HL-60 (cell line): ENCODE data around the gene EFNA4.
A peak's percentile ranks its signal among the peaks of the same experiment; 100 is the strongest.

Source experiments
- DNase-seq, 2 experiments: peaks; one replicate each; pipeline ENCODE4 v3.0.0-alpha.2; 2010 to 2020; ENCODE audit warnings: low read depth in 1 of 2, low spot score in 1 of 2
- H3K27ac ChIP-seq: fragments of 250-450 bp; sonication (Bioruptor Pico); replicated peaks from 2 replicates; pipeline ENCODE4 v1.5.1; 2020; ENCODE audit warnings: mild to moderate bottlenecking, moderate library complexity
- H3K27me3 ChIP-seq: fragments of 250-450 bp; sonication (Bioruptor Pico); 2 replicates; pipeline ENCODE4 v1.5.1; 2021; ENCODE audit warnings: mild to moderate bottlenecking, moderate library complexity; ENCODE audit not compliant: insufficient read depth, poor library complexity, severe bottlenecking
- H3K4me3 ChIP-seq: replicated peaks from 2 replicates; pipeline ENCODE4 v1.5.1; 2011; ENCODE audit warnings: mild to moderate bottlenecking, control low read depth, low read length; ENCODE audit not compliant: insufficient read depth
- GABPA ChIP-seq: IDR thresholded peaks from 2 replicates; pipeline ENCODE4 v1.6.1; 2012; ENCODE audit warnings: low read depth
- POLR2AphosphoS5 ChIP-seq: IDR thresholded peaks from 2 replicates; pipeline ENCODE4 v1.6.1; 2012; ENCODE audit warnings: low read depth
- SPI1 ChIP-seq: IDR thresholded peaks from 2 replicates; pipeline ENCODE4 v1.6.1; 2012; ENCODE audit warnings: low read depth, mild to moderate bottlenecking, borderline replicate concordance
- TF ChIP-seq, protein P1 (sequence below): IDR thresholded peaks from 2 replicates; pipeline ENCODE4 v1.6.1; 2012; ENCODE audit warnings: low read depth; ENCODE audit not compliant: insufficient replicate concordance
- TF ChIP-seq, protein P2 (sequence below): IDR thresholded peaks from one replicate; pipeline ENCODE4 v1.5.1; 2011; ENCODE audit warnings: low read length, control low read depth, inconsistent platforms; ENCODE audit not compliant: insufficient read depth

The EFNA4 gene

DNA sequence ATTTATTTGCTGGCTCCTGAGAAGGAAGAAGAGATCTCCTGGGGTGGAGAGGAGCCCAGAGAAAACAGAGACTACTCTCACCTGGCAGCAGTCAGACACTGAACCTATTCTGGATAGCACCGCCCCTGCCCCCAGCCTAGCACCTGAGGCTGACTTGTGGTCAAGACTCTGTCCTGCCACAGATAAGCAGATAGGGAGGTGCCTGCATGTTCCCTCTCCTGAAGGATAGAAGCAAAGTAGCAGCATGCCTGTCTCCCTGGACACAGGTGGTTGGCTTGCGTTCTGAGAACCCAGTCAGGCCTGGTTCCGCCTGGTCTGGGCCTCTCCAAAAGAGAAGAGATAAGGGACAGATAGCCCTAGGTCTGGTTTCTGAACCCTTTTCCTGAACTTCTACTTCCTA, 13.8 kb downstream of the EFNA4 start:
- DNase-seq: no peak
- H3K27me3 ChIP-seq: peaks cover 35% of the 10 kb centered on the region
- TF ChIP-seq, protein P1, sequence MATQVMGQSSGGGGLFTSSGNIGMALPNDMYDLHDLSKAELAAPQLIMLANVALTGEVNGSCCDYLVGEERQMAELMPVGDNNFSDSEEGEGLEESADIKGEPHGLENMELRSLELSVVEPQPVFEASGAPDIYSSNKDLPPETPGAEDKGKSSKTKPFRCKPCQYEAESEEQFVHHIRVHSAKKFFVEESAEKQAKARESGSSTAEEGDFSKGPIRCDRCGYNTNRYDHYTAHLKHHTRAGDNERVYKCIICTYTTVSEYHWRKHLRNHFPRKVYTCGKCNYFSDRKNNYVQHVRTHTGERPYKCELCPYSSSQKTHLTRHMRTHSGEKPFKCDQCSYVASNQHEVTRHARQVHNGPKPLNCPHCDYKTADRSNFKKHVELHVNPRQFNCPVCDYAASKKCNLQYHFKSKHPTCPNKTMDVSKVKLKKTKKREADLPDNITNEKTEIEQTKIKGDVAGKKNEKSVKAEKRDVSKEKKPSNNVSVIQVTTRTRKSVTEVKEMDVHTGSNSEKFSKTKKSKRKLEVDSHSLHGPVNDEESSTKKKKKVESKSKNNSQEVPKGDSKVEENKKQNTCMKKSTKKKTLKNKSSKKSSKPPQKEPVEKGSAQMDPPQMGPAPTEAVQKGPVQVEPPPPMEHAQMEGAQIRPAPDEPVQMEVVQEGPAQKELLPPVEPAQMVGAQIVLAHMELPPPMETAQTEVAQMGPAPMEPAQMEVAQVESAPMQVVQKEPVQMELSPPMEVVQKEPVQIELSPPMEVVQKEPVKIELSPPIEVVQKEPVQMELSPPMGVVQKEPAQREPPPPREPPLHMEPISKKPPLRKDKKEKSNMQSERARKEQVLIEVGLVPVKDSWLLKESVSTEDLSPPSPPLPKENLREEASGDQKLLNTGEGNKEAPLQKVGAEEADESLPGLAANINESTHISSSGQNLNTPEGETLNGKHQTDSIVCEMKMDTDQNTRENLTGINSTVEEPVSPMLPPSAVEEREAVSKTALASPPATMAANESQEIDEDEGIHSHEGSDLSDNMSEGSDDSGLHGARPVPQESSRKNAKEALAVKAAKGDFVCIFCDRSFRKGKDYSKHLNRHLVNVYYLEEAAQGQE: no peak
- no peak for TF ChIP-seq POLR2AphosphoS5
- TF ChIP-seq, protein P2, sequence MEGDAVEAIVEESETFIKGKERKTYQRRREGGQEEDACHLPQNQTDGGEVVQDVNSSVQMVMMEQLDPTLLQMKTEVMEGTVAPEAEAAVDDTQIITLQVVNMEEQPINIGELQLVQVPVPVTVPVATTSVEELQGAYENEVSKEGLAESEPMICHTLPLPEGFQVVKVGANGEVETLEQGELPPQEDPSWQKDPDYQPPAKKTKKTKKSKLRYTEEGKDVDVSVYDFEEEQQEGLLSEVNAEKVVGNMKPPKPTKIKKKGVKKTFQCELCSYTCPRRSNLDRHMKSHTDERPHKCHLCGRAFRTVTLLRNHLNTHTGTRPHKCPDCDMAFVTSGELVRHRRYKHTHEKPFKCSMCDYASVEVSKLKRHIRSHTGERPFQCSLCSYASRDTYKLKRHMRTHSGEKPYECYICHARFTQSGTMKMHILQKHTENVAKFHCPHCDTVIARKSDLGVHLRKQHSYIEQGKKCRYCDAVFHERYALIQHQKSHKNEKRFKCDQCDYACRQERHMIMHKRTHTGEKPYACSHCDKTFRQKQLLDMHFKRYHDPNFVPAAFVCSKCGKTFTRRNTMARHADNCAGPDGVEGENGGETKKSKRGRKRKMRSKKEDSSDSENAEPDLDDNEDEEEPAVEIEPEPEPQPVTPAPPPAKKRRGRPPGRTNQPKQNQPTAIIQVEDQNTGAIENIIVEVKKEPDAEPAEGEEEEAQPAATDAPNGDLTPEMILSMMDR: no peak
- TF ChIP-seq GABPA: no peak
- TF ChIP-seq SPI1: no peak
- no peak overlapping the region for H3K4me3 ChIP-seq
- H3K27ac ChIP-seq: no peak overlapping the region

DNA sequence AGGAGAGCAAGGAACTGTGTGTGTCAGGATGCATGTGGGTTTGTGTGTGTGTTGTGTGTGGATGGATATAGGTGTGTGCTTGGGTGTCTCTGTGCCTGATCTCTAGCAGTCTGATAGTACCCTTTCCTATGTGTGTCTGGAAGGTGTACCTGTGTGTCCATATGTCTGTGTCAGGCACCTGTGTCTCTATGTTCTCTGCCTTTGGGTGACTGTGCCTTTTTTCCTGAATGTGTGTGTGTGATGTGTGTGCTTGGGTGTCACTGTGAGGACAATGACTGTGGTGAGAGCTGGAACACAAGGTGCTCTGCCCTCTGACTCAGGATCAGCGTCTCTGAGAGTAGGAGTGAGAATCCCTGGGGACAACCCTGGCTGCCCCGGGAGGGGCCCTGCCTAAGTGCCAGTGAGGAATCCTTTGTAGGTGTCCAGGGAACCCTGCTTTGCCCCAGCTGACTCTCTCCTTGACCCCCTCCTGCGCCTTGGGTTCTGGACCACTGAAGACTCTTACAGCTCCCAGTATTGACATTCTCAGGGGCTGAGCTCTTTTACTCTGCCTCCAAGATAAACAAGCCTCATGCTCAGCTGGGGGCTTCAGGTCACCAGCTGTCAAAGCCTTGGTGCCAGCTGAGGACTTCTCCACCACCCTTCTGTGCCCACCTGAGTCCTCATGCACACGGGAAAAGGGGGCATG, 14.4 kb downstream of the EFNA4 start:
- peaks cover 39% of the 10 kb centered on the region for H3K27me3 ChIP-seq
- DNase-seq: no peak
- no peak overlapping the region for H3K4me3 ChIP-seq
- no peak overlapping the region for H3K27ac ChIP-seq
- TF ChIP-seq, protein P2: no peak
- TF ChIP-seq POLR2AphosphoS5: no peak
- TF ChIP-seq, protein P1: no peak
- no peak for TF ChIP-seq GABPA
- no peak for TF ChIP-seq SPI1

DNA sequence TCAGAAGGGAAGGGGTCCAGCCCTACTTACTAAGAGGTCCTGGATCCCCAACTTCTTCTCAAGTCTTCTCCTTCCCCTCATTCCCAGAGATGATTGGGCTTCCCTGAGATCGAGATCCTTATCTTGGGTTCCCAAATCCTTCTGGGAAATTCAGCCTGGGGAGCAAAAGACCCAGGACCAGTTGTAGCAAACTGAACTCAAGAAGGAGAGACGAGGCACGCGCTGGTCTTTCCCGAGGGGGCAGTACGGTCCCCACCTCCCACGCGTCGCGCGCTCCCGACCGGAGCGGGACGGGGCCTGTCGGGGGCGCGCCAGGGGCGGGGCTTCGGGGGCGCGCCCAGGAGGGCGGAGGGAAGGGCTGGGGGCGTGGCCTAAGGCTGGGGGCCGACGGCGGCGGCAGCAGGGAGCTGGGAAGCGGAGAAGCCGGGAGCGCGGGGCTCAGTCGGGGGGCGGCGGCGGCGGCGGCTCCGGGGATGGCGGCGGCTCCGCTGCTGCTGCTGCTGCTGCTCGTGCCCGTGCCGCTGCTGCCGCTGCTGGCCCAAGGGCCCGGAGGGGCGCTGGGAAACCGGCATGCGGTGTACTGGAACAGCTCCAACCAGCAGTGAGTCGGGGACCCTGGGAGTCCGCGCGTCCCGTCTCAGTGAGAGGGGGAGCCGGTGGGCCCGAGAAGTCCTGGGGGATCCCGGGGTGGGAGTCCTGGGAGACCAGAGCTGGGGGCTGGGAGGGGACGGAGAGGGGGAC, 15.1 kb downstream of the EFNA4 start, which contains the start of gene EFNA3:
TSS of gene EFNA3 (plus strand) at position 369 of the 741 bp plus-strand sequence. CDS start at position 474, 105 bp downstream.
- DNase-seq: no peak
- H3K27me3 ChIP-seq: peaks cover 46% of the 10 kb centered on the region
- H3K4me3 ChIP-seq: peak within 1 kb of the TSS; percentile 14; the same call in 1 of the 2 replicates
- no peak within 1 kb of the TSS for H3K27ac ChIP-seq
- TF ChIP-seq GABPA: no peak
- TF ChIP-seq, protein P2: no peak
- TF ChIP-seq, protein P1: no peak
- no peak for TF ChIP-seq SPI1
- TF ChIP-seq POLR2AphosphoS5: no peak
